GM21723 (cell line): ENCODE data around the gene NAA25.
"Not testable (repeated sequence)": the region's sequence is repeated elsewhere in the genome, so short reads cannot be mapped to it uniquely, and the experiment has no call there.

Experiments used
- ATAC-seq: cut with Tn5 transposase; IDR thresholded peaks from one replicate; pipeline ENCODE4 v1.9.1; 2021; ENCODE audit warnings: mild to moderate bottlenecking, moderate library complexity; ENCODE audit not compliant: unreplicated experiment

NAA25 gene

DNA sequence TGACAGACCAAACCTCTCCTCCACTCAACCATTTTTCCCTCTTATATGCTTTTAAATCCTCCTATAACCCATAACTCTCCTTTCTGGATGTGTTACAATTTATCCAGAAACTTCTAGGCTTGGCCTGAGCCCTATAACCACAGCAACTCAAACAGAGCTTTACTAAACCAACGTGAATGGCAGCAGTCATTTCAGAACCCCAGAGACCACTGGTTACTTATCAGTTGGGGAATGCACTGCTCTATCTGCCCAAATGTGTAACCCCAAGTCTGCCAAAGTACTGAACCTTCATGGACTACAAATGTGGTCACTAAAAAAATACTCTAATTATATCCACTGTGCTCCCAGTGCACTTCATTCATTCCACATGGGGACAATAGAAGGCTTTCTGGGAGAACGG, 42.0 kb downstream of the NAA25 start:
- ATAC-seq, result no peak

DNA sequence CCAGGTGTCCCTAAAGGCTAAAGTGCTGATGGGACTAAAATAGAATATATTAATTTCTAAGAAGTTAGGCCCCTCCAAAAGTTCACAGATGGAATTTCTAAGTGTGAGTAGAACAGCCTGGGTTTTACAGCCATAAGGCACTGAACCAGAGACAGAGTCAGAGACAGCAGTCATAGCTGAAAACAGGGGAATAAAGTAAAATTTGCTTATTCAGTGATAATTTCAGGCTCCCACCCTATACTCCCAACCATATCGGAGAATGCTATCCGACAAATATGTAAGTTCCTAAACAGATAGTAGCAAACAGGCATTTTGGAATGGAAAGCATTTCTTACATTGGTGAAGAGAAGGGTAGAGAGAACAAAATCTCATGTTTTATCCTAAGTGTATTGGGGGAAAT, 45.3 kb downstream of the NAA25 start:
- no peak for ATAC-seq

DNA sequence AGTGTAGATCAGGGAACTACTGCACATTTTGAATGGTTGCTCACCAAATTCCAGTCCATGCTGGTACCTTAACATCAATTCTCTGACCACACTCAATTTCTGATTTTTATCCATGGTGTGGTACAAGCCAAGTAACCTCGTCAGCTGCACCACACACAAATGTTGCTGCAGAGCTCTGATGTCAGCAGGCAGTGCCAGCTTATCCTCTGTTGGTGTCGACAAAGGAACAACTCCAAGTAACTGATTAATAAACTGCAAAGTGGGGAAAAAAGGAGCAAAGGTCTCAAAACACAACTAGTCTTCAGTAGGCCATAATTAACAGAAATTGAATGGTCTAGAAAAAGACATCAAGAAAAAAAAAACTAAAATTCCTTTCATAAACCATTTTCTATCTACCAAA, 47.4 kb downstream of the NAA25 start:
- ATAC-seq, result no peak

DNA sequence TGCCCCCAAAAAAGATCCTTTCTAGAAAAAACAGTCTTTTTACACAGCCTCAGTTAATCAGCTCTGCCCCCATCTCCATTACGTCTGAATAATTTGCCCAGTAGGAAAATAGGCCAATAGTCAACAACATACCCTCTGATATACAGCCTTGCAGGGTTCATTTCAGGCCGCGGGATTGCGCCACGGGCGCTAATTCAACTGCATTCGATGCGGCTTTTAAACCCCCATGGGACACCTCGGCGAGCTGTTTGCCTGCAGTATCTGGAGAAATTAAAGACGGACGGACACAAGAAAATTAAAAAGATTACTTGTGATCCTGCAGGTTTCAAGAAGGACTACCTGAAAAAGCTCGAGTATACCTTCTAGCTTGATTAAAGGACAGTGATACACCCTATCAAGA, 59.2 kb downstream of the NAA25 start:
- ATAC-seq, result no peak

DNA sequence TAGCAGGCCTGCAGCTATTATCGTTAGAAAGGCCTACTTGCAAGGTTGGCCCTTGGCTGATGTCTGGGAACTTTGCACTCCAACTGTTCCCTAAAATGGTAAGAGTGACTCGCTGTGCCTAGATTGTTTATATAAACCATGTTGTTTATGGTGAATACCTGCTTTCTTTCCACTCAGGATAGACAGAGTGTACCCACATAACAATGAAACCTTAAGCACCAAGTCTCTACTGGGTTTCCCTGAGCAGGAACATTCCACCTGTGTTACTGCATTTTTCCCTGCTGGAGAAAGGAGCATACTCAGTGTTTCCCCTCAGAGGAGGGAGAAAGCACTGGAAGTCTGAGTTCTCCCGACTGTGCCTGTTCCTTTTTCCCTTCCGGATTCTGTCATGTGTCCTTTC, 62.6 kb downstream of the NAA25 start:
- ATAC-seq, result no peak

DNA sequence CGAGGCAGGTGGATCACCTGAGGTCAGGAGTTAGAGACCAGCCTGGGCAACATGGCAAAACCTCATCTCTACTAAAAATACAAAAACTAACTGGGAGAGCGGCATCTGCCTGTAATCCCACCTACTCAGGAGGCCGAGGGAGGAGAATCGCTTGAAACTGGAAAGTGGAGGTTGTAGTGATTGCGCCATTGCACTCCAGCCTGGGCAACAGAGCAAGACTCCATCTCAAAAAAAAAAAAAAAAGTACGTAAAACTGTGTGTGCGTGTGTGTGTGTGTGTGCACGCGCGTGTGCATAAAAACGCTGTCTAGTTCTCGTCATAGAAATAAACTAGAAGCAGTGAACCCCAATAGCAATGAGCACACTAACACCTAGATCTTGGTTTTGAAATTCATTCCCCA, 72.0 kb downstream of the NAA25 start:
- not testable (repeated sequence) for ATAC-seq

DNA sequence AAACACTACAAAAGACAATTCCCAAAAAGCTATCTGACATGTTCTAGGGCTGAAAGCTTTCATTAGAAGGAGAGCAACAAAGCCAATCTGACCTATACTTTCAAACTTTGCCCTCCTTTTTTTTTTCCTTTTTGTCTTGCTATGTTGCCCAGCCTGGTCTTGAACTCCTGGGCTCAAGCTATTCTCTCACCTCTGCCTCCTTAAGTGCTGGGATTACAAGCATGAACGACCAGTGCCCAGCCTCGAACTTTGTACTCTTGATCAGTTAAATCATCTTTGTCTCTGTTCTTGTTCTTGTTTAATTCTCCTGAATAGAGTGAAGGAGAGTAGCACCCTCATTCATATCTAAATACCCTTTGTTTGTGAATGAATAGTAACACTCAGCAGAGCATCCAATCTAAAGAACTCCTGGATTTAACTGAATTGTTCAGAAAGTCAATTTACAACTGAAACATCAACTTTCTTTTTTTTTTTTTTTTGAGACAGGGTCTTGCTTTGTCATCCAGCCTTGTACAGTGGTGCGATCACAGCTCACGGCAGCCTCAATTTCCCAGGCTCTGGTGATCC, 73.3 kb downstream of the NAA25 start:
- no peak for ATAC-seq

DNA sequence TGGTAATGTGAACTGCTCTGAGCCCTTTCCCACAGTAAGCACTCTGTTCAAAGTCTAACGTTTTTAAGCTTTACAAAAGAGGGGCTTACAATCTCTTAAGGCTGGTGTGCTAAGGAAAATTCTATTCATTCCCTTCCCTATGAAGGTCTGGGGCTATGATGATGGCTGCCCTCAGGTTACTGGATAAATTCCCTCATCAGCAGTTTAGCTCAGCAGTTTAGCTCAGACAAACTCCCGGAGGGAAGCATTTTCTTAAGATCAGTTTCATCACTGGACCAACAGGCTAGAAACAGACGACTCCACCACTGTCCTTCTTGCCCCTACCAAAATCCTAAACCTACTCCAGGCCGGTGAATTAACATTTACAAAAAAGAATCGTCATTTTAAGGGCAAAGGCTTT, 76.3 kb downstream of the NAA25 start:
- no peak for ATAC-seq

DNA sequence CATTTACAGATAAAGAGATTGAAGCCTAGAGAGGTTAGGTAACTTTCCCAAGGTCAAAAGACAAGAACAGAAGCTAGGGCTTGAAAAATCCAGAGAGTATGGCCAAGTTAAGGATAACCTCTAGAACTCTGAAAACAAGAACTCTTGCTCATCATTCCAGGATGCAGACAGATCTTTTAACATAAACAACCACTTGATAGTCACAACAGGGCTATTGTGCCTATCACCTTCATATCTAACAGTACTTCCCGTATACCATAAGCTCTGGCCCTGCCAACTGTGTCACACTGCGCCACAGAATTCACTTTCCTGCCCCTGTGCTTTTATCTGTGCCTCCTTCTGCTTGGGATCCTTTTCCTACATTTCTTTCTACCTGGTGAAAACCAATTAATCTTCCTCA, 77.1 kb downstream of the NAA25 start:
- no peak for ATAC-seq

DNA sequence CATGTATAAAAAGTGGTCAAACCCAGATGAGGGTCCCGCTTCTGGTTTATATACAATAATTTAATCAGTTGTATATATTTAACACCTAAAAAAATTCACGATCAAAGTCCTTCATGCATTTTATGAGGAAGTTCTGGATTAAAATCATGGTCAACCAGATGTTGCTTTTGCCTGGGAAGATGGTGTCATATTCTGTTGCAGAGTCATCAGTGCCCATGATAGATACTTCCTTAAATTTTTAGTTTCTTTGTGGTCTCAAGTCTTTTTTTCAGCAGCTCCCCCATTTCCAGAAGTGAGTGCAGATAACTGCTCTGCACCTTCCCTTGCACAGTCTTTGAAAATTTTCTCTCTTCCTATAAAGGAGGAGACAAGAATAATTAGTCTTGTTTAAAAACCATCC, 79.3 kb downstream of the NAA25 start:
- no peak for ATAC-seq

DNA sequence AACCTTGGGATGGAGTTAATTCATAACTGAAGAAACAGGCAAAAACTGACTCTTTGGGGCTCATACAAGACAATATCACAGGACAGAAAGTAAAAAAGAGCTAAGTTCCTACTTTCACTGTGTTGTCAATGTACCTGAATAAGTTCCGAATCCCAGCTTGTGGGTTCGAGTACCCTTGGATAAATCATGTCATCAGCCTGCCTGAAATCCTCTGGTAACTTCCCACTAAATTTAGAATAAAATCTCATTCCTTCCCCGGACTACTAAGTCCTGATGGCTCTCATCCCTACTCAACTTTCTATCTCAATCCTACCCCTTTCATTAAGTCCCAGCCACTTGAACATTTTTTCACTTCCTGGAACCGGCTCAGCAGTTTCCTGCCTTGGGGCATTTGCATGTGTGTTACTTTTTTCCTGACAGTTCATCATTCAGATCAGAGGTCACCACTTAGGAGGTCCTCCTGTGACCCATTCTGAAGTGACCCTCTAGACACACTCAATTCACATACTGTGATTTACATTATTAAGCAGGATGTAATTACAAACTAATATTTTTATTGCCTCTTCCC, 82.7 kb downstream of the NAA25 start:
- ATAC-seq, result no peak

DNA sequence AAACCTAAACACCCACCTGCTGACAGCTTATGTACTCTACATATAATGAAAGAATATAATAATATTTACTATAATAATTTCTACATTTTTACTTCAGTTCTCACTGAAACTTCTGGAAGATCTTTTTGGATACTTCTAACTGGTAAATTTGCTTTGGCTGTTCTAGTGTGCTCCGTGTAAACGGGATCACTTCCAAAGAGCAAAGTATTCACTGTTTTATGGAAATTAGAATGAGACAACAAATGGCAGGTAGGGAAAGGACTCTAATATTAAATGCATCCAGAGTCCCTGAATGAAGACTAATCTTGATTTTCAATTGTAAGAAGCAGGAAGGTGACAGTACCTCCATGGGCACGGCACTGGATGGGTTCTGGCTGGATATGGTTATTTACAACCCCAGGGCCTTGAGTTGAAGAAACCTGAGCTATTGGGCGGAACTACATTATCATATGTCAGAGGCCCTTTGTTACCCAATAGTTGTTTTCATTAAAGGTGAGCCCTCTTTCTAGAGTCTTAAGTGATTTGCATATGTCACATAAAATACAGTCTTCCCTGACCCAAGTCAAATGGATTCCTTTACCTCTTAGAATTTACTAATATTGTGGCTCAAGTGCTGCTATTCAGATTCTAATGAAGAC, 84.7 kb downstream of the NAA25 start:
- no peak for ATAC-seq

DNA sequence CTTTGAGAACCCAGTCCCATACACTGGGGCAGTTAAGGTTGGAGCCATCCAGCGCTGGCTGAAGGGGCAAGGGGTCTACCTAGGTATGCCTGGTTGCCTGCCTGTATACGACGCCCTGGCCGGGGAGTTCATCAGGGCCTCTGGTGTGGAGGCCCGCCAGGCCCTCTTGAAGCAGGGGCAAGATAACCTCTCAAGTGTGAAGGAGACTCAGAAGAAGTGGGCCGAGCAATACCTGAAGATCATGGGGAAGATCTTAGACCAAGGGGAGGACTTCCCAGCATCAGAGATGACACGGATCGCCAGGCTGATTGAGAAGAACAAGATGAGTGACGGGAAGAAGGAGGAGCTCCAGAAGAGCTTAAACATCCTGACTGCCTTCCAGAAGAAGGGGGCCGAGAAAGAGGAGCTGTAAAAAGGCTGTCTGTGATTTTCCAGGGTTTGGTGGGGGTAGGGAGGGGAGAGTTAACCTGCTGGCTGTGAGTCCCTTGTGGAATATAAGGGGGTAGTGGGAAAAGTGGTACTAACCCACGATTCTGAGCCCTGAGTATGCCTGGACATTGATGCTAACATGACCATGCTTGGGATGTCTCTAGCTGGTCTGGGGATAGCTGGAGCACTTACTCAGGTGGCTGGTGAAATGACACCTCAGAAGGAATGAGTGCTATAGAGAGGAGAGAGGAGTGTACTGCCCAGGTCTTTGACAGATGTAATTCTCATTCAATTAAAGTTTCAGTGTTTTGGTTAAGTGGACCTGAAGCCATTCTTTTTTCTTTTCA, 86.2 kb downstream of the NAA25 start:
- ATAC-seq, result no peak

DNA sequence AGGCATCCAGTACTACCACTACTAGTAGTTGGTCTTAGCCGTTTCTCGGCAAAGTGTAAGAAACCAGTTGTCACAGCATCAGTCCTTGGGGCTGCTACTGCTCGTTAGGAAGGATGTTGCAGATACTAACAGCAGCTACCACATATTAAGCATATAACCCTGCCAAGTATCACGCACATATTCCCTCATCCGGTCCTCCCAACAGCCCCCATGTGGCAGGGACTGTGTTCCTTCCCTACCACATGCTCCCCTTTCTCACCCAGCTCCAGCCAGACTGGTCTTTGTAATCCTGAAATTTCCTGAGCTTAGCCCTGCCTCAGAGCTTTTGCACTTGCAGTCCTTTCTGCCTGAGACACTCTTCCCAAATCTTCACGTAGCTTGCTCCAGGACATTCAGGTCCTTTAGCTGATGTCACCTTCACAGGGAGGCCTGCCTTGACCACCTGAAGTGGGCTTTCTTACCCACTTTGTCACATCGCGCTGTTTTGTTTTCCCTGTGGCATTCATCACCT, 87.6 kb downstream of the NAA25 start:
- no peak for ATAC-seq

DNA sequence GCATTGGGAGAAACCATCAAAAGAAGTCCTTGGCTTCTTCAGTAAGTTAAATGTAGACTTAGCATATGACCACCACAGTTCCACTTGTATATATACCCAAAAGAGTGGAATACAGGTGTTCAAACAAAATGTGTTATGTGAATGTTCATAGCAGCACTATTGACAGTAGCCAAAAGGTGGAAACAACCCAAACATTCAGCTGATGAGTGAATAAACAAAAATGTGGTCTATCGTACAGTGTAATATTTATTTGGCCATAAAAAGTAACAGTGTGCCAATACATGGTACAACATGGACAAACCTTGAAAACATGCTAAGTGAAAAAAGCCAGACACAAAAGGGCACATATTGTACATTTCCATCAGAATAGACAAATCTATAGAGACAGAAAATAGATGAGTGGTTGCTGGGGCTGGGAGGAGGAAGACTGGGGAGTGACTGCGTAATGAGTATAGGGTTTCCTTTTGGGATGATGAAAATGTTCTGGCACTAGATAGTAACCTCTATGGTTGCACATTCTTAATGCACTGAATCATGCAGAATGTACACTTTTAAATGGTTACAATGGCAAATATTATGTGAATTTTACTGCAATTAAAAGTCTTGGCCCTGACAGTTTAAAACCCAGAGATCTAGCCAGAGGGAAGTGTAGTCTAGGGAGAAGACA, 89.9 kb downstream of the NAA25 start:
- ATAC-seq, result no peak

DNA sequence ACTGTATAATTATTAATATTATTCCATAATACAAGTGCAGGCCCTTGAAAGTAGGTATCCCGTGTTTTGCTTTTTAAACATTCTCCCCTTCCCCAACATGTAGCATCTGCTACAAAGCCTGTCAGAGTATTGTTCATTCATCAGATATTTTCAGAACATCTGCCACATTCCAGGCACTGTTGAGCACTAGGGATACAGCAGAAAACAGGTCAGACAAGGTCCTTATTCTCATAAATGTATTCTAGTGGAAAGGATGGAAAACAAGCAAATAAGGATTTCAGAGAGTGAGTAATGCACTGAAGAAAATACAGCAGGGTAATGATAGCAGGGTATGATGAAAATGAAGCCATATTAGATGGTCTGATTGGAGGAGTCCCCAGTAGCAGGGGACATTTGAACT, 91.5 kb downstream of the NAA25 start:
- ATAC-seq, result no peak

DNA sequence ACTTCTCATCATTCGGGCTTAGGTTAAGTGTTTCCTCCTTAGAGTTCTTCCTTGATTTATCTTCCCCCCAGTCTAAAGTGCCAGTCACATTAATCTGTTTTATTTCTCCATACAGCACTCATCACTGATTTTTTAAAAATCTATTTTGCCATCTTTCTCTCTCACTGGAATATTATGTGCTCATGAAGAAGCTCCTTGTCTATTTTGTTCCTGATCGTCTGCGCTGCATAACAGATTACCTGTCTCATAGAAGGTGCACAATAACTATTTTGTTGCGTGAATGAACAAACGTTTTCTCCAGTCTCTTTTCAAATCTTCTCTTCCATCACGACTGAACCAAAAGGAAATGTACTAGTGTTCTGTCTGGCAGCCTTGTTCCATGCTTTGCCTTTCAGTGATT, 92.6 kb downstream of the NAA25 start:
- no peak for ATAC-seq

DNA sequence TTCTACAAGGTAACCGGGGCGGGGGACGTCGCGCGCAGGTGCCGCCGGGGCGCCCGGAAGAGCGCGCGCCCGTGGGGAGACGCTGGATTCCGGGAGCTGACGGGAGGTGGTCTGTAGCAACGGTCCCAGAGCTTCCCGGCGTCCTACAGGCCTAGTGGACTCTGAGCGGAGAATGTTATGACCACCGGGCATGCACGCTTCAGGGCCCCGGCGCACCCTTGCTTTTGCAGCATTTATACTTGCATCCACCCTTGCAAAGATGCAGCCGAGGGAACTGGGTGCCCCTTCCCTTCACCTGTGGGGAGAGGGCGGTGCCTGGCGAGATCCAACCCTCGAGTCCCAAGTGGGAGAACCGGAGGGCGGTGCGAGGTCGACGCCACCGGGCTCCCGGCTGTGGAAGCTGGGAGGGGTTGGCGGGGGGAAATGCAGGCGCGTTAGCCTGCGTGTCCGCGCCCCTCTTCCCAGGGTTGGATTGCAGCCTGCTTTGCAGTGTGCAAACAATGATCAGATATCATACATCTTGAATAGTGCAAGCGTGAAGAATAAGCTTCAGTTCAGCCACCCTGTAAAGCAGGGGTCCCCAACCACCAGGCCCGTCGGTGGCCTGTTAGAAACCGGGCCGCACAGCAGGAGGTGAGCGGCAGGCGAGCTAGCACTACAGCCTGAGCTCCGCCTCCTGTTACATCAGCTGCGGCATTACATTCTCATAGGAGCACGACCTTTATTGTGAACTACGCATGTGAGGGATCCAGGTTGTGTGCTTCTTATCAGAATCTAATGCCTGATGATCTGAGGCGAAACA, 94.8 kb downstream of the NAA25 start:
- peak; percentile 30 for ATAC-seq

DNA sequence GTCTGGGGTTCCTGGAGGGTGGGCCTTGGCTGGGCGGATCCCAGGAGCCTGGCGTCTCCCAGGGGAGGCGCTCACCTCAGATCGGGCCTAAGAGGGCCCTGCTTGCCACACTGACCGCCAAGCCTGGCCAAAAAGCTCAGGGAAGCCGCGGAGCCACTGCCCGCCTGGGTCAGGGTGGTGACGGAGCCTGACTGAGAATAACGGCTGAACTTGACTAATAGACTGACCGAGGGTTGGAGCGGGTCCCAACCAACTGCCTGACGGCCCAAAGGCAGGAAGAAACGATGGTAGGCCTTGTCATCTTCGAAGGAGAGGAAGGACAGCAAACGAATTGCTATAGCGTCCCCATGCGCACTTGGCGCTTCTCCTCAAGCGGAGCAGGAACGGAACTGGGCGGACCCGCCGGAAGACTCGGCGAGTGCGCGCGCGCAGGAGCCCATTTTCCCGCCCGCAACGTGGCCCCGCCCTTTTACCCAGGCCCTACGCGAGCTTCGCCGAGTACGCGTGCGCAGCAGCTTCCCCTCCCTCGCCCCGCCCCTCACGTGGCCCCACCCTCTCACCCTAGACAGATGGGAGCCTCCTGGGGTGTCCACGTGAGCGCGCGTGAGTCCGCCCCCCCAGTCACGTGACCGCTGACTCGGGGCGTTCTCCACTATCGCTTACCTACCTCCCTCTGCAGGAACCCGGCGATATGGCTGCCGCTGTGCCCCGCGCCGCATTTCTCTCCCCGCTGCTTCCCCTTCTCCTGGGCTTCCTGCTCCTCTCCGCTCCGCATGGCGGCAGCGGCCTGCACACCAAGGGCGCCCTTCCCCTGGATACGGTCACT, 95.6 kb downstream of the NAA25 start, which contains the start of the genes ERP29 and TMEM116:
Gene ERP29 (plus strand): TSS at position 652 of the 826 bp plus-strand sequence. CDS start 40 bp downstream, at position 692.
Gene TMEM116 (minus strand): TSS at position 391 of the 826 bp plus-strand sequence. CDS start 7,895 bp downstream, outside the sequence.
- ATAC-seq, result peak; percentile 76
